Naive thymus-derived CD4-positive, alpha-beta T cell (primary cell): ENCODE measurements around the gene JUP. TPM values are rescaled to one million over a fixed set of nuclear protein-coding genes. Genes with fewer than 3 reads are reported as not detected.

Source experiments
- ATAC-seq: fragments of 150-1000 bp; cut with Tn5 transposase; 2 replicates; pipeline ENCODE4 v1.10.0; 2021; ENCODE audit warnings: mild to moderate bottlenecking, moderate library complexity
- CTCF ChIA-PET: fragments of 350-600 bp; sonication (Branson Sonifier 250); formaldehyde crosslinking; loops from one replicate; lab custom pipeline; 2021; ENCODE audit warnings: antibody characterized with exemption; lab: Charles Lee
- POLR2A ChIA-PET: fragments of 350-600 bp; sonication (Branson Sonifier 250); formaldehyde crosslinking; loops from one replicate; lab custom pipeline; 2021; ENCODE audit warnings: antibody characterized with exemption, inconsistent platforms; lab: Charles Lee
- DNase-seq, 9 donors: peaks; one replicate each; pipeline versions ENCODE4 v3.0.0 to v3.0.0-alpha.2; 2020 to 2022; ENCODE audit warnings: mixed read lengths in 1 of 9
- H3K27ac ChIP-seq: one replicate; pipeline ENCODE4 v1.7.0; 2013; ENCODE audit warnings: mild to moderate bottlenecking, low read depth, low read length, moderate library complexity
- H3K27me3 ChIP-seq, 2 donors: one replicate each; pipeline ENCODE4 v1.7.0; 2013; ENCODE audit warnings: low read length in 2 of 2, mild to moderate bottlenecking in 2 of 2, moderate library complexity in 2 of 2; ENCODE audit not compliant: control insufficient read depth in 2 of 2, insufficient read depth in 2 of 2
- H3K36me3 ChIP-seq, 3 experiments: 1 replicate in 2 of 3; 2 replicates in 1 of 3; pipeline ENCODE4 v1.7.0; 2013; ENCODE audit warnings: low read length in 3 of 3, mild to moderate bottlenecking in 3 of 3, moderate library complexity in 1 of 3; ENCODE audit not compliant: insufficient read depth in 3 of 3, control insufficient read depth in 2 of 3
- H3K4me1 ChIP-seq, 2 donors: one replicate each; pipeline ENCODE4 v1.7.0; 2013; ENCODE audit warnings: low read length in 2 of 2, mild to moderate bottlenecking in 2 of 2, moderate library complexity in 1 of 2; ENCODE audit not compliant: control insufficient read depth in 2 of 2, insufficient read depth in 2 of 2
- H3K4me3 ChIP-seq: 2 replicates; pipeline ENCODE4 v1.7.0; 2013; ENCODE audit warnings: mild to moderate bottlenecking, low read length
- H3K9me3 ChIP-seq, 3 experiments: 1 replicate in 2 of 3; 2 replicates in 1 of 3; pipeline ENCODE4 v1.7.0; 2013; ENCODE audit warnings: low read length in 3 of 3; ENCODE audit not compliant: control insufficient read depth in 2 of 3
- H3K27ac Mint-ChIP-seq, 9 donors: one replicate each; pipeline ENCODE4 v1.8.0; 2020 to 2022; ENCODE audit warnings: mixed read lengths in 9 of 9, mild to moderate bottlenecking in 8 of 9, moderate library complexity in 5 of 9, inconsistent platforms in 2 of 9
- H3K27me3 Mint-ChIP-seq, 5 donors: one replicate each; pipeline ENCODE4 v1.8.0; 2021 to 2022; ENCODE audit warnings: mixed read lengths in 5 of 5, mild to moderate bottlenecking in 1 of 5
- H3K36me3 Mint-ChIP-seq, 5 donors: one replicate each; pipeline ENCODE4 v1.8.0; 2020 to 2022; ENCODE audit warnings: mixed read lengths in 5 of 5, mild to moderate bottlenecking in 3 of 5, inconsistent platforms in 1 of 5
- H3K4me1 Mint-ChIP-seq, 7 donors: one replicate each; pipeline ENCODE4 v1.8.0; 2020 to 2022; ENCODE audit warnings: mixed read lengths in 7 of 7, mild to moderate bottlenecking in 3 of 7, inconsistent platforms in 1 of 7
- H3K4me3 Mint-ChIP-seq, 10 donors: one replicate each; pipeline ENCODE4 v1.8.0; 2020 to 2022; ENCODE audit warnings: mild to moderate bottlenecking in 10 of 10, mixed read lengths in 10 of 10, moderate library complexity in 6 of 10, inconsistent platforms in 2 of 10
- H3K9me3 Mint-ChIP-seq, 11 donors: one replicate each; pipeline ENCODE4 v1.8.0; 2020 to 2022; ENCODE audit warnings: mixed read lengths in 11 of 11, mild to moderate bottlenecking in 4 of 11, inconsistent platforms in 1 of 11, moderate library complexity in 1 of 11
- intact Hi-C, 2 donors: fragments of 100-400 bp; cut with micrococcal nuclease; formaldehyde crosslinking; loops; one replicate each; pipeline ENCODE4 v1.15.1; 2023
- polyA plus RNA-seq, 2 donors: library from polyadenylated mRNA; unstranded; fragments of 300-500 nt; fragmentation: Illumina TruSeq; gene quantifications; one replicate each; pipeline ENCODE4 v1.2.3, GENCODE V29; 2021
- total RNA-seq, 6 experiments: library from RNA in 5 of 6; stranded (reverse) in 5 of 6; gene quantifications; 1 replicate in 5 of 6; 2 replicates in 1 of 6; pipeline ENCODE4 v1.2.3 and lab custom pipeline; 2021 to 2026

The JUP gene
- total and polyA plus RNA-seq, 7 experiments from 2014 or later, result 0.19 to 8.2 (median 0.49) TPM

GRCh38 chr17:41794540-41794975, 8.0 kb upstream of the JUP start:
- no peaks in the 10 kb centered on the region for H3K9me3 ChIP-seq
- no peak overlapping the region for H3K4me3 ChIP-seq
- Mint-ChIP-seq H3K36me3 (no peaks in the 10 kb centered on the region), H3K4me1 (peaks cover 0 to 9% (median 6%) of the 10 kb centered on the region in 7 donors), H3K9me3 (no peaks in the 10 kb centered on the region), H3K27ac (no peak overlapping the region), H3K27me3 (peaks cover 0 to 8% (median 0%) of the 10 kb centered on the region in 5 donors), H3K4me3 (no peak overlapping the region)
- intact Hi-C loops, result no loop called here
- ChIA-PET CTCF (interaction anchor here (0.6 to 0.7 kb wide), 2 partner anchors 8 to 9 kb away, joined by 4 to 7 read pairs; partner anchors contain the start of gene JUP), POLR2A (no interaction called here)
- H3K36me3 ChIP-seq, result no peaks in the 10 kb centered on the region
- DNase-seq (no peak), ATAC-seq (no peak)
- no peak overlapping the region for H3K27ac ChIP-seq
- H3K27me3 ChIP-seq, result no peaks in the 10 kb centered on the region
- no peaks in the 10 kb centered on the region for H3K4me1 ChIP-seq

DNA sequence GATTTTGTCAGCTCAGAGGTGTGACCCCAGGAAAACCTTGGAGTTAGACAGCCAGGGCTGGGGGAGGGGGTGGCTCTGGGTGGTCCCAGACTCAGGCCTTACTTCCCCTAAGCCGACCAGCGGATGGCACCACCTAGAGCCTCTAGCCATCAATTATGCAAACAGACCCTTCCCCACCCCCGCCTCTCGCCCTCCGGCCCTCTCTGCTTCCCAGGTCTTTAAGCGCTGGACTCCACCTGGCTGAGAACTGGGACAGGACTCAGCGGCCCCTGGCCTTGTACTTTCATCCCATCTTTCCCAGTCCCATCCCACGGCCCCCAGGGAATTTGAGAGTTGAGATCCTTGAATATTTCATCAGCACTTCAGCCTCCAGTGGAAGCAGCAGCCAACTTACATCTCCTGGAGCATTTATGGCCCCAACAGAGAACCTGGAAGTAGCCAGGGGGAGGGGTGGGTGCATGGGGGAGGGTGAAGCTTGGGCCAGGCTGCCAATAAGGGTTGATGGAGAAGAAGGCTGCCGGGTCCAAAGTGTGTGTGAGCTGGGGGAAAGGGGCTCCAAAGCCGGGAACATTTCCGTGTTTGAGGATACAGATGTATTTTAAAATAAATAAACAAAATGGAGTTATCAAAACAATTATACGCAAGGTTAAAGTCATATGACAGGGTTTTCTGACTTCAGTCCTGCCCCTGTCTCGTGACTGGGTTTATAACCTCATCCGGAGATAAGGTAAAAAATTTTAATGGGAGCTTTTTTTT, 7.5 kb upstream of the JUP start:
- no peak overlapping the region for H3K27ac Mint-ChIP-seq
- no peaks in the 10 kb centered on the region for H3K4me1 ChIP-seq
- no peak overlapping the region for H3K4me3 ChIP-seq
- no peaks in the 10 kb centered on the region for H3K27me3 ChIP-seq
- intact Hi-C loops, result no loop called here
- no peak for DNase-seq
- CTCF ChIA-PET, result interaction anchor here (0.6 kb wide), 1 partner anchor 8 kb away, joined by 4 read pairs; the partner anchor contains the start of gene JUP
- ATAC-seq, result no peak
- POLR2A ChIA-PET, result no interaction called here
- H3K36me3 ChIP-seq, result no peaks in the 10 kb centered on the region
- no peak overlapping the region for H3K4me3 Mint-ChIP-seq
- peaks cover 0 to 13% (median 6%) of the 10 kb centered on the region in 7 donors for H3K4me1 Mint-ChIP-seq
- H3K27me3 Mint-ChIP-seq, result peaks cover 0 to 11% (median 0%) of the 10 kb centered on the region in 5 donors
- H3K27ac ChIP-seq, result no peak overlapping the region
- no peaks in the 10 kb centered on the region for H3K36me3 Mint-ChIP-seq
- H3K9me3 Mint-ChIP-seq, result no peaks in the 10 kb centered on the region
- H3K9me3 ChIP-seq, result no peaks in the 10 kb centered on the region

DNA sequence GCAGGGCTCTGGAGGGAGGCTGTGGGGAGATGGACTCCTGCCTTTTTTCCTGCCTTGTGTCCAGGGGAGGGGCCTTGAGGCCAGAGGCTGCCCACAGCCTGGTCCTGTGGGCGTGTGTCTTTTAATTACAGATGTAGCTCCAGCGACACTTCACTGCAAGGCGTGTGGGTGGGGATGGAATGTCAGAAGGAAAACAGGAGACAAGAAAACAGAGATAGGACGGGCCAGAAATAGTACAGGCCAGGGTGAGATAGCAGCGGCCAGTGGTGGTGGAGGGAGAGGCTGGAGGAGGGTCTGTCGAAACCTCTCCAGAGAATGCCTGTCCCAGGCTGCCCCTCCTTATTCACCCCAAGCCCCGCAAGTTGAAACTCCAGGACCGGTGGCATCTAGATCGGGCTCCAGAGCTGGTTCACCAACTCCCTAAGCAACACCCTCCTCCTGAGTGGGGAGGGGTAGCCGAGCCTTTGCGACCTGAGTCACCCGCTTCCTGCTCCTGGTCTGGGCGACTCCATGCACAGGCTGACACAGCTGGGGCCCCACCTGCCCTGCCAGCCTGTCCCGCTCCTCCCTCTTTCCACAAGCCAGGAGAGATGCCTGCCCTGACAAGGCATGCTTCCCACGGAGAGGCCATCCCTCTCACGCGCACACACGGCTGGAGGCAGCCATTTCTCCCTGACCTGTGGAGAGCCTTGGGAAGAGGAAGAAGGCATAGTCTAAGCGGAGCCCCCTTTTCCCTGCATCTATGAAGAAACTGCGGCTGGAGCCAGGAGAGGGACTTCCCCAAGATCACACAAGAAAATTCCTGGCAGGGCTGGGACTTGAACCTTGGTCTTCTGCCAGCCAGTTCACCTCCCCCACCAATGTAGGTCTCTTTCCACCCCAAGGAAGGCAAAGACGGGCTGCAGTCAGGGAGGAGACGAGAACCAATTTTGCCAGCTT, 6.6 kb upstream of the JUP start:
- no peaks in the 10 kb centered on the region for H3K9me3 Mint-ChIP-seq
- H3K4me3 Mint-ChIP-seq, result no peak overlapping the region
- Histone ChIP-seq H3K27ac (no peak overlapping the region), H3K4me1 (no peaks in the 10 kb centered on the region), H3K4me3 (no peak overlapping the region), H3K27me3 (no peaks in the 10 kb centered on the region), H3K9me3 (no peaks in the 10 kb centered on the region), H3K36me3 (no peaks in the 10 kb centered on the region)
- ChIA-PET POLR2A (interaction anchor here (0.6 kb wide), 1 partner anchor 105 kb away, joined by 4 read pairs; the partner anchor contains the start of gene EIF1), CTCF (interaction anchor here (0.7 kb wide), 1 partner anchor 278 kb away, joined by 4 read pairs; no protein-coding TSS in a partner anchor)
- H3K4me1 Mint-ChIP-seq, result peaks cover 7 to 19% (median 13%) of the 10 kb centered on the region in 7 donors
- H3K27me3 Mint-ChIP-seq, result peaks cover 0 to 16% (median 0%) of the 10 kb centered on the region in 5 donors
- H3K36me3 Mint-ChIP-seq, result no peaks in the 10 kb centered on the region
- H3K27ac Mint-ChIP-seq, result no peak overlapping the region
- intact Hi-C loops, result no loop called here
- ATAC-seq (no peak), DNase-seq (no peak)

DNA sequence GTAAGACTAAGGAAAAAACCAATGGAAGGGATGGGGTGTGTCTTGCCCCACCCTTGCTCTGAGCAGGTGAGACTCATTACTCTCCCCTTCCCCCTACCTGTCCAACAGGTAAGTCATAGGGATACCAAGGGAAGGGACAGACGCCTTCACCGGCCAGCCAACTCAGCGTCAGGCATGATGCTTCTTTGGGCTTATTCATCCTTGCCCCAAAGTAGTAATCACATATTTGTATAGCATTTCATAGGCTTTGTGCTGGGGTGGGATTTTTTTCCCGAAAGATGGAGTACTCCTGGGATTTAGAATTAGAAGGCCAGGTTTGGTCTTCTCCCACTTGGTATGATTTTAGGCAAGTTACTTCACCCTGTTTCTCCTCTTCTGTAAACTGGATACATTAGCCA, 509 bp upstream of the JUP start:
- peaks cover 0 to 6% of the 10 kb centered on the region in 2 donors for H3K27me3 ChIP-seq
- Mint-ChIP-seq H3K36me3 (no peaks in the 10 kb centered on the region), H3K27me3 (peaks cover 13 to 50% (median 16%) of the 10 kb centered on the region in 5 donors), H3K4me3 (peak overlapping the region; percentile 61 to 85 (median 82)), H3K9me3 (no peaks in the 10 kb centered on the region), H3K4me1 (peaks cover 13 to 45% (median 30%) of the 10 kb centered on the region in 7 donors), H3K27ac (peak overlapping the region in 4 of 9 donors; percentile 1 to 70 (median 48))
- peaks cover 0 to 11% of the 10 kb centered on the region in 2 donors for H3K4me1 ChIP-seq
- H3K36me3 ChIP-seq, result no peaks in the 10 kb centered on the region
- intact Hi-C loops, result no loop called here
- ATAC-seq (no peak), DNase-seq (no peak)
- no peak overlapping the region for H3K27ac ChIP-seq
- no peaks in the 10 kb centered on the region for H3K9me3 ChIP-seq
- CTCF ChIA-PET, result interaction anchor here (0.7 kb wide), 1 partner anchor 50 kb away, joined by 3 read pairs; no protein-coding TSS in a partner anchor
- POLR2A ChIA-PET, result interaction anchor here (1.5 kb wide), 1 partner anchor 98 kb away, joined by 5 read pairs; the partner anchor contains the start of gene EIF1
- no peak overlapping the region for H3K4me3 ChIP-seq

- Histone ChIP-seq H3K9me3 (no peaks in the 10 kb centered on the region), H3K36me3 (no peaks in the 10 kb centered on the region), H3K4me3 (peak overlapping the region; percentile 44), H3K27ac (no peak overlapping the region), H3K4me1 (peaks cover 0 to 11% of the 10 kb centered on the region in 2 donors), H3K27me3 (peaks cover 0 to 6% of the 10 kb centered on the region in 2 donors)
- ChIA-PET POLR2A (interaction anchor here (1.5 kb wide), 1 partner anchor 97 kb away, joined by 5 read pairs; the partner anchor contains the start of gene EIF1), CTCF (interaction anchor here (0.6 to 1.3 kb wide), 3 partner anchors 9 to 12 kb away, joined by 3 to 7 read pairs (median 4); no protein-coding TSS in a partner anchor)
- H3K4me3 Mint-ChIP-seq, result peak overlapping the region; percentile 3 to 82 (median 70)
- ATAC-seq (no peak), DNase-seq (no peak)
- intact Hi-C loops, result loop anchor here in 1 of 2 donors (1.0 kb wide), 1 partner anchor 48 kb away; no protein-coding TSS in a partner anchor
- H3K27me3 Mint-ChIP-seq, result peaks cover 16 to 51% (median 21%) of the 10 kb centered on the region in 5 donors
- H3K9me3 Mint-ChIP-seq, result no peaks in the 10 kb centered on the region
- no peak overlapping the region for H3K27ac Mint-ChIP-seq
- H3K36me3 Mint-ChIP-seq, result no peaks in the 10 kb centered on the region
- H3K4me1 Mint-ChIP-seq, result peaks cover 13 to 45% (median 29%) of the 10 kb centered on the region in 7 donors
These were observed 668 bp downstream of the JUP start for GRCh38 chr17:41785859-41786226.
